Measurements from ENCODE around the gene CD68.

CD68 gene

DNA sequence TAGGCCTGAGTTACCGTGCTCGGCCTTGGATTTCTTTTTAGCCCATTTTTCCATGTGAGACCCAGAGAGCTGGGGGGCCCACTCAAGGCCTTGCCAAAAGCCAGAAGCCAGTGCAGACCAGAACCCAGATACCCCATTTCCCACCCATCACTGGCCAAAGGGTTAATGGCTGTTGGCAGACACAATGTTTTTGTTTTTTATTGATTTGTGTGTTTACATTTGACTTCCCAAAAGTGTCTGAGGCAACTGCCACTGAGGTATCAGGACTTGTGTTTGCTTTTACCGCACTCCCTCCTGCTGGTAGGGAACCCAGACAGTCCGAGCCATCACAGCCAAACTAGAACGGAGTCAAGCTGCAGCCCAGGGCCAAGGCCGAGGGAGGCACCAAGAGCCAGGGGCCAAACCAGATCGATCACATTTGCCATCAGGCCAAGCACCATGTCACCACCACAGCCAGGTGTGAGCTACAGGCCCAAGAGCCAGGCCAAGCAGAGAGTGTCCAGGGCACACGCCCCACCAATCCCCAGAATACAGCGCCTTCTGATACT is 38.3 kb upstream of the CD68 start:
- TF ChIP-seq, protein P1, sequence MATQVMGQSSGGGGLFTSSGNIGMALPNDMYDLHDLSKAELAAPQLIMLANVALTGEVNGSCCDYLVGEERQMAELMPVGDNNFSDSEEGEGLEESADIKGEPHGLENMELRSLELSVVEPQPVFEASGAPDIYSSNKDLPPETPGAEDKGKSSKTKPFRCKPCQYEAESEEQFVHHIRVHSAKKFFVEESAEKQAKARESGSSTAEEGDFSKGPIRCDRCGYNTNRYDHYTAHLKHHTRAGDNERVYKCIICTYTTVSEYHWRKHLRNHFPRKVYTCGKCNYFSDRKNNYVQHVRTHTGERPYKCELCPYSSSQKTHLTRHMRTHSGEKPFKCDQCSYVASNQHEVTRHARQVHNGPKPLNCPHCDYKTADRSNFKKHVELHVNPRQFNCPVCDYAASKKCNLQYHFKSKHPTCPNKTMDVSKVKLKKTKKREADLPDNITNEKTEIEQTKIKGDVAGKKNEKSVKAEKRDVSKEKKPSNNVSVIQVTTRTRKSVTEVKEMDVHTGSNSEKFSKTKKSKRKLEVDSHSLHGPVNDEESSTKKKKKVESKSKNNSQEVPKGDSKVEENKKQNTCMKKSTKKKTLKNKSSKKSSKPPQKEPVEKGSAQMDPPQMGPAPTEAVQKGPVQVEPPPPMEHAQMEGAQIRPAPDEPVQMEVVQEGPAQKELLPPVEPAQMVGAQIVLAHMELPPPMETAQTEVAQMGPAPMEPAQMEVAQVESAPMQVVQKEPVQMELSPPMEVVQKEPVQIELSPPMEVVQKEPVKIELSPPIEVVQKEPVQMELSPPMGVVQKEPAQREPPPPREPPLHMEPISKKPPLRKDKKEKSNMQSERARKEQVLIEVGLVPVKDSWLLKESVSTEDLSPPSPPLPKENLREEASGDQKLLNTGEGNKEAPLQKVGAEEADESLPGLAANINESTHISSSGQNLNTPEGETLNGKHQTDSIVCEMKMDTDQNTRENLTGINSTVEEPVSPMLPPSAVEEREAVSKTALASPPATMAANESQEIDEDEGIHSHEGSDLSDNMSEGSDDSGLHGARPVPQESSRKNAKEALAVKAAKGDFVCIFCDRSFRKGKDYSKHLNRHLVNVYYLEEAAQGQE (IDR thresholded peaks at IDR 0.05; ENCODE audit: insufficient read depth in 1 of 2, low read depth in 2 of 2, low read length in 2 of 2), result no peak
- TF ChIP-seq SIN3A (IDR thresholded peaks at IDR 0.05; ENCODE audit: borderline replicate concordance, insufficient read depth, low read length), result no peak
- no peak for TF ChIP-seq TAF1 (IDR thresholded peaks at IDR 0.05; ENCODE audit: borderline replicate concordance, insufficient read depth, low read length)
- TF ChIP-seq FOXP2 (optimal IDR thresholded peaks at IDR 0.05; ENCODE audit: borderline replicate concordance, extremely low read depth, extremely low read length, insufficient read depth), result no peak
- TF ChIP-seq POLR2AphosphoS5 (IDR thresholded peaks at IDR 0.05; ENCODE audit: low read depth, low read length), result no peak

DNA sequence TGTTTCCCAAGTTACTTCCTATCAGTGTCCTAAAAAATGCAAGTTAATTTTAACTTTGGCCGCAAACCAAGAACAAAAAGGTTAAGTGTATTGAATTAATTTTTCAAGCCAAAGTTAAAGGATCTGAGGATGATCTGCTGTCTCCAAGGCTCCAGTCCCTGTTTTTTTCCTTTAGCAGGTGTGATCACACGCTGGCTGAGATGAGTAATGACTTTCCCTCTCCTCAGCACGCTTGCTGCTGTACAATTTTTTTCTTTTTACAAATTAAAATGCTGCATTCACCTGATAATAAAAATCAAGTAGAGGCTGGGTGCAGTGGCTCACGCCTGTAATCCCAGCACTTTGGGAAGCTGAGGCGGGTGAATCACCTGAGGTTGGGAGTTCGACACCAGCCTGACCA is 34.5 kb upstream of the CD68 start:
- TF ChIP-seq SIN3A (IDR thresholded peaks at IDR 0.05; ENCODE audit: borderline replicate concordance, insufficient read depth, low read length) (no peak), POLR2AphosphoS5 (IDR thresholded peaks at IDR 0.05; ENCODE audit: low read depth, low read length) (no peak), TAF1 (IDR thresholded peaks at IDR 0.05; ENCODE audit: borderline replicate concordance, insufficient read depth, low read length) (no peak), FOXP2 (optimal IDR thresholded peaks at IDR 0.05; ENCODE audit: borderline replicate concordance, extremely low read depth, extremely low read length, insufficient read depth) (no peak)
- TF ChIP-seq, protein P1 (IDR thresholded peaks at IDR 0.05; ENCODE audit: insufficient read depth in 1 of 2, low read depth in 2 of 2, low read length in 2 of 2), result no peak

DNA sequence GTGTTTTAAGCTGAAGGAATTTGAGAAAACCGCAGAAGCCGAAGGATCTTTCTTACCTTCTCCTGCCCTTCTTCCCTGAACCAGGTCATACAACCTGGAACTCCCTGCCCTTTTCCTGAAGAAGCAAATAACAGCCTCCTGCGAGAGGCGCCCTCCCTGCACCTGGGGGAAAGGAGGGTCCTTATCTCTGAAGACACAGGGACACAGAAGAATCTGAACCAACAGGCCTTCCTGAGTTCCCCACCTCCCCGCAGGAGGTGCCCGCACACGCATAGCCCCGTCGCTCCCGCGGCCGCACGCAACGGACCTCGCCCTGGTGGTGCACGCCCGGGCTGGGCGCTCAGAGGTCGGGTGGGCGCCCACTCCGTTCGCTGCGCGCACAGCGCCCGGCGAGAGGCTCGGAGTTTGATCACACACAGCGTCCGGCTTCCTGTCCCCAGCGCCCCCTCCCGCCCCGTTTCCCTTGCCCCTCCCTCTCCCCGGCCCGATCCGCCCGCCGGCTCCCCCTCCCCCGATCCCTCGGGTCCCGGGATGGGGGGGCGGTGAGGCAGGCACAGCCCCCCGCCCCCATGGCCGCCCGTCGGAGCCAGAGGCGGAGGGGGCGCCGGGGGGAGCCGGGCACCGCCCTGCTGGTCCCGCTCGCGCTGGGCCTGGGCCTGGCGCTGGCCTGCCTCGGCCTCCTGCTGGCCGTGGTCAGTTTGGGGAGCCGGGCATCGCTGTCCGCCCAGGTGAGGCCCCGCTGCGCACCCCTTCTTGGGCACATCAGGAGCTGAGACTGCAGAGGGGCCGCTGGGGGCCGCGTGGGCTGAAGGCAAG is 30.6 kb upstream of the CD68 start, which contains the start of gene TNFSF12:
Gene TNFSF12, plus strand, starts transcription at position 474 of the 816 bp plus-strand sequence. Its CDS starts 96 bp downstream, at position 570.
- TF ChIP-seq FOXP2 (optimal IDR thresholded peaks at IDR 0.05; ENCODE audit: borderline replicate concordance, extremely low read depth, extremely low read length, insufficient read depth) (no peak), SIN3A (IDR thresholded peaks at IDR 0.05; ENCODE audit: borderline replicate concordance, insufficient read depth, low read length) (no peak), TAF1 (IDR thresholded peaks at IDR 0.05; ENCODE audit: borderline replicate concordance, insufficient read depth, low read length) (no peak), POLR2AphosphoS5 (IDR thresholded peaks at IDR 0.05; ENCODE audit: low read depth, low read length) (no peak)
- TF ChIP-seq, protein P1 (IDR thresholded peaks at IDR 0.05; ENCODE audit: insufficient read depth in 1 of 2, low read depth in 2 of 2, low read length in 2 of 2), result no peak

DNA sequence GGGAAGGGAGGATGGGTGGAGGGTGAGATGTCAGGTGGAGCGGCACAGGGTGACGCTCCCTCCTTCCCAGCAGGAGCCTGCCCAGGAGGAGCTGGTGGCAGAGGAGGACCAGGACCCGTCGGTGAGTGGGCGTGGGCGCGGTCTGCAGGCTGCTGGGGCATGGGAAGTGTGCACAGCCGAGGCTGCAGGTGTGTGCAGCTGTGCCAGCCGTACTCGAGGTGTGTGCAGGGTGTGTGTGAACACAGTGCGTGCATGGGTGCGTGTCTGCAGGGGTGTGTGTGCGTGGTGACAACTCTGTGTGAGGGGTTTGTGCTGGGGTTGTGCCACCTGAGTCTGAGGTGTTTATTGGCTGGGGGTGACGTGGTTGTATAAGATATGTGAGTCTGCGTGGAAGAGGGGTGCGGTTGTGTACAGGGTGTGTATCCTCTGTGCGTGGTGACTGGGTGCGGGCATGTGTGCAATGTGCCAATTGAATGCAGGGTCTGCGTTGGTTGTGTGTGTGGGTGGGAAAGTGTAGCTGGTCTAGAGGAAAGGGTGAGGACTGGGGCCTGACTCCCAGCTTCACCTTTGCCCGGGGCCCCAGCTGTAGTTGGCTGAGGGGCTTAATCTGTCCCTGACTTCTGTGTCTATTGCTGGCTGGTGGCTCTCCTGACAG is 29.9 kb upstream of the CD68 start:
- TF ChIP-seq, protein P1 (IDR thresholded peaks at IDR 0.05; ENCODE audit: insufficient read depth in 1 of 2, low read depth in 2 of 2, low read length in 2 of 2), result no peak
- TF ChIP-seq TAF1 (IDR thresholded peaks at IDR 0.05; ENCODE audit: borderline replicate concordance, insufficient read depth, low read length) (no peak), SIN3A (IDR thresholded peaks at IDR 0.05; ENCODE audit: borderline replicate concordance, insufficient read depth, low read length) (no peak), POLR2AphosphoS5 (IDR thresholded peaks at IDR 0.05; ENCODE audit: low read depth, low read length) (no peak), FOXP2 (optimal IDR thresholded peaks at IDR 0.05; ENCODE audit: borderline replicate concordance, extremely low read depth, extremely low read length, insufficient read depth) (no peak)

Data from PFSK-1 (cell line).